Measurements from ENCODE around the gene EHMT1. TPM values are rescaled to one million over a fixed set of nuclear protein-coding genes. Genes with fewer than 3 reads are reported as not detected.

EHMT1 gene
- total and polyA plus RNA-seq, 2 of the 8 experiments (the other 6 are each of a cell fraction or from before 2014, with no cell fraction given), result 95.7 to 163 TPM

DNA sequence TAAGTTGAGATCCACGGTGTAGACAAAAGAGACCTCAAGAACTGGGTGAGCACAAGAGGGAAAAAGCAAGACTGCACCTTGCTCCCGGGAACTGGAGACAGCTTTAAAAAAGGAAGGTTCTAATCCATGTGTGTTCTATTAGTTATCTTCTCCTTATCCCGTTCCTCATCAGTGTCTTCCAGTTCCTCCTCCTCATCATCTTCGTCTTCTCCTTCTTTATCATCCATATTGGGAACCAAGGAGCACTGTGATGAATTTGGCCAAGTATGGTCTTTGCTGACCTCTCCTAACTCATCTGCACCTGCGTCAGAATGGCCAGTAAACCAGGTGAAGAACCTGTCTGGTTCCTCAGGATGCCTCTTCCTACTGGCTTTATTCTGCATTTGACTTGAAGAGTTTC is 22.1 kb downstream of the EHMT1 start:
- DNase-seq (ENCODE audit: low read depth in 1 of 2, low spot score in 2 of 2) (no peak), FAIRE-seq (no peak)
- ChIA-PET CTCF (ENCODE audit: partially characterized antibody) (interaction anchor here (1.1 to 1.6 kb wide), 4 partner anchors 15 to 59 kb away, joined by 3 to 6 read pairs (median 4); no protein-coding TSS in a partner anchor), POLR2A (ENCODE audit: partially characterized antibody) (interaction anchor here (0.9 to 2.2 kb wide), 5 partner anchors 11 to 26 kb away, joined by 3 to 6 read pairs (median 3); partner anchors contain the start of gene EHMT1)
- H4K20me1 ChIP-seq (replicated peaks in 1 of 2; ENCODE audit: control insufficient read depth in 1 of 2, insufficient read depth in 2 of 2, low read length in 2 of 2), result peaks cover 9 to 23% of the 10 kb centered on the region in 2 experiments
- no peak overlapping the region for H3K4me3 ChIP-seq (ENCODE audit: extremely low read depth in 1 of 4, insufficient read depth in 2 of 4, low read depth in 3 of 4, low read length in 4 of 4)
- H2BK15ac ChIP-seq (ENCODE audit: low read length), result no peak overlapping the region
- H3K27me3 ChIP-seq (replicated peaks in 1 of 4; ENCODE audit: control insufficient read depth in 3 of 4, extremely low read depth in 1 of 4, insufficient read depth in 3 of 4, low read length in 3 of 4), result no peaks in the 10 kb centered on the region
- H4K8ac ChIP-seq (ENCODE audit: extremely low read depth, insufficient read depth, low read length), result no peak overlapping the region
- H3K4me1 ChIP-seq (replicated peaks in 1 of 4; ENCODE audit: control insufficient read depth in 3 of 4, insufficient read depth in 4 of 4, low read length in 3 of 4), result peaks cover 0 to 2% (median 0%) of the 10 kb centered on the region in 4 experiments; a peak in 2 of 7 replicates
- H4K91ac ChIP-seq (replicated peaks; ENCODE audit: insufficient read length, low read length), result no peak overlapping the region
- no peak overlapping the region for H3K14ac ChIP-seq (ENCODE audit: insufficient read length)
- H3K23me2 ChIP-seq (ENCODE audit: low read depth, low read length), result no peaks in the 10 kb centered on the region
- H3K79me1 ChIP-seq (ENCODE audit: low read depth, low read length), result peaks cover 19% of the 10 kb centered on the region
- no peak overlapping the region for H2AFZ ChIP-seq (ENCODE audit: low read length)
- no peak overlapping the region for H3K56ac ChIP-seq (replicated peaks; ENCODE audit: insufficient read length, low read depth, low read length)
- H3K23ac ChIP-seq (ENCODE audit: insufficient read length), result no peak overlapping the region
- no peak overlapping the region for H2BK20ac ChIP-seq (ENCODE audit: low read length)
- no peak overlapping the region for H3K4ac ChIP-seq (replicated peaks; ENCODE audit: insufficient read length, low read depth, low read length)
- no peak overlapping the region for H2BK5ac ChIP-seq (ENCODE audit: low read depth, low read length)
- H2BK120ac ChIP-seq (replicated peaks; ENCODE audit: low read depth, low read length), result no peak overlapping the region
- no peak overlapping the region for H4K5ac ChIP-seq (ENCODE audit: insufficient read length, low read depth, low read length)
- H3K79me2 ChIP-seq (ENCODE audit: control insufficient read depth in 1 of 2, insufficient read depth in 2 of 2, low read length in 2 of 2), result peaks cover 21 to 94% of the 10 kb centered on the region in 2 experiments
- no peak overlapping the region for H3K27ac ChIP-seq (ENCODE audit: low read depth, low read length)
- no peaks in the 10 kb centered on the region for H3K9me3 ChIP-seq (ENCODE audit: insufficient read depth in 2 of 2, low read depth in 1 of 2, low read length in 1 of 2)
- H2AK5ac ChIP-seq (ENCODE audit: low read depth, low read length), result no peak overlapping the region
- no peak overlapping the region for H2BK12ac ChIP-seq (ENCODE audit: low read depth, low read length)
- H3K18ac ChIP-seq (ENCODE audit: extremely low read depth, low read length), result no peak overlapping the region
- WGBS, 2 experiments (ENCODE audit: extremely low coverage in 1 of 2, insufficient coverage in 1 of 2, insufficient read length in 1 of 2, insufficient replicate concordance in 2 of 2, low coverage in 1 of 2, low lambda C conversion rate in 2 of 2, missing lambda C conversion rate in 1 of 2), result 90% methylated on average over 5 of the region's 5 CpGs; no CpG with 5 or more reads in 1 of the 2 experiments
- peaks cover 0 to 10% (median 0%) of the 10 kb centered on the region in 4 experiments; a peak in 1 of 8 replicates for H3K36me3 ChIP-seq (ENCODE audit: control insufficient read depth in 2 of 4, insufficient read depth in 4 of 4, low read length in 3 of 4)
- no peak overlapping the region for H3K9ac ChIP-seq (replicated peaks in 1 of 4; ENCODE audit: extremely low read depth in 1 of 4, low read depth in 3 of 4, low read length in 3 of 4)
- H3K4me2 ChIP-seq (ENCODE audit: insufficient read depth in 1 of 2, low read depth in 2 of 2, low read length in 2 of 2), result no peak overlapping the region
- TF ChIP-seq SIX5 (IDR thresholded peaks at IDR 0.05; ENCODE audit: low read depth, low read length), result no peak
- TF ChIP-seq POLR2AphosphoS5 (IDR thresholded peaks at IDR 0.05; ENCODE audit: low read depth, low read length), result no peak
- TF ChIP-seq, protein P1, sequence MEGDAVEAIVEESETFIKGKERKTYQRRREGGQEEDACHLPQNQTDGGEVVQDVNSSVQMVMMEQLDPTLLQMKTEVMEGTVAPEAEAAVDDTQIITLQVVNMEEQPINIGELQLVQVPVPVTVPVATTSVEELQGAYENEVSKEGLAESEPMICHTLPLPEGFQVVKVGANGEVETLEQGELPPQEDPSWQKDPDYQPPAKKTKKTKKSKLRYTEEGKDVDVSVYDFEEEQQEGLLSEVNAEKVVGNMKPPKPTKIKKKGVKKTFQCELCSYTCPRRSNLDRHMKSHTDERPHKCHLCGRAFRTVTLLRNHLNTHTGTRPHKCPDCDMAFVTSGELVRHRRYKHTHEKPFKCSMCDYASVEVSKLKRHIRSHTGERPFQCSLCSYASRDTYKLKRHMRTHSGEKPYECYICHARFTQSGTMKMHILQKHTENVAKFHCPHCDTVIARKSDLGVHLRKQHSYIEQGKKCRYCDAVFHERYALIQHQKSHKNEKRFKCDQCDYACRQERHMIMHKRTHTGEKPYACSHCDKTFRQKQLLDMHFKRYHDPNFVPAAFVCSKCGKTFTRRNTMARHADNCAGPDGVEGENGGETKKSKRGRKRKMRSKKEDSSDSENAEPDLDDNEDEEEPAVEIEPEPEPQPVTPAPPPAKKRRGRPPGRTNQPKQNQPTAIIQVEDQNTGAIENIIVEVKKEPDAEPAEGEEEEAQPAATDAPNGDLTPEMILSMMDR (IDR thresholded peaks at IDR 0.05; ENCODE audit: control extremely low read depth in 1 of 3, insufficient read depth in 1 of 3, low read depth in 1 of 3, low read length in 3 of 3), result no peak
- TF ChIP-seq, protein P2, sequence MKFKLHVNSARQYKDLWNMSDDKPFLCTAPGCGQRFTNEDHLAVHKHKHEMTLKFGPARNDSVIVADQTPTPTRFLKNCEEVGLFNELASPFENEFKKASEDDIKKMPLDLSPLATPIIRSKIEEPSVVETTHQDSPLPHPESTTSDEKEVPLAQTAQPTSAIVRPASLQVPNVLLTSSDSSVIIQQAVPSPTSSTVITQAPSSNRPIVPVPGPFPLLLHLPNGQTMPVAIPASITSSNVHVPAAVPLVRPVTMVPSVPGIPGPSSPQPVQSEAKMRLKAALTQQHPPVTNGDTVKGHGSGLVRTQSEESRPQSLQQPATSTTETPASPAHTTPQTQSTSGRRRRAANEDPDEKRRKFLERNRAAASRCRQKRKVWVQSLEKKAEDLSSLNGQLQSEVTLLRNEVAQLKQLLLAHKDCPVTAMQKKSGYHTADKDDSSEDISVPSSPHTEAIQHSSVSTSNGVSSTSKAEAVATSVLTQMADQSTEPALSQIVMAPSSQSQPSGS (IDR thresholded peaks at IDR 0.05; ENCODE audit: low read length), result no peak
- TF ChIP-seq KDM5A (IDR thresholded peaks at IDR 0.05; ENCODE audit: low read length), result no peak
- no peak for TF ChIP-seq RXRA (IDR thresholded peaks at IDR 0.05; ENCODE audit: insufficient read depth, low read depth, low read length)
- TF ChIP-seq GABPA (IDR thresholded peaks at IDR 0.05; ENCODE audit: borderline replicate concordance, insufficient read depth, low read length), result no peak
- TF ChIP-seq TAF1 (IDR thresholded peaks at IDR 0.05; ENCODE audit: low read depth, low read length), result no peak
- TF ChIP-seq BACH1 (IDR thresholded peaks at IDR 0.05; ENCODE audit: low read length), result no peak
- TF ChIP-seq HDAC6 (IDR thresholded peaks at IDR 0.05; ENCODE audit: low read depth, low read length), result no peak

All from H1 (cell line).